Adrenal gland (tissue), 12 donors: ENCODE measurements around the gene CDC6. TPM values are rescaled to one million over a fixed set of nuclear protein-coding genes. Genes with fewer than 3 reads are reported as not detected.

Experiments
- DNase-seq, 7 donors: peaks; one replicate each; pipeline ENCODE4 v3.0.0-alpha.2; 2019 to 2020
- H3K27ac ChIP-seq, 5 donors: fragments of 200-600 bp; sonication (generic) in 4 of 5; 1 replicate in 3 of 5; 2 replicates in 2 of 5; pipeline versions ENCODE4 v1.5.1 to v1.8.0; 2016 to 2020; ENCODE audit warnings: mild to moderate bottlenecking in 1 of 5
- H3K27me3 ChIP-seq: fragments of 200-600 bp; 2 replicates; pipeline ENCODE4 v1.8.0; 2021
- H3K36me3 ChIP-seq, 2 donors: fragments of 200-600 bp; replicated peaks in 1 of 2; 1 replicate in 1 of 2; 2 replicates in 1 of 2; pipeline versions ENCODE4 v1.5.1 to v1.8.0; 2018 to 2022
- H3K4me1 ChIP-seq, 2 donors: fragments of 200-600 bp; replicated peaks in 1 of 2; 1 replicate in 1 of 2; 2 replicates in 1 of 2; pipeline versions ENCODE4 v1.5.1 to v1.8.0; 2018 to 2021
- H3K4me3 ChIP-seq, 4 donors: fragments of 200-600 bp; sonication (generic) in 3 of 4; one replicate each; pipeline ENCODE4 v1.5.1; 2016 to 2018
- H3K9me3 ChIP-seq, 3 donors: fragments of 200-600 bp; sonication (generic) in 1 of 3; replicated peaks in 1 of 3; 1 replicate in 2 of 3; 2 replicates in 1 of 3; pipeline versions ENCODE4 v1.5.1 to v1.8.0; 2016 to 2021
- POLR2A ChIP-seq, 2 donors: fragments of 450-650 bp; IDR thresholded peaks; one replicate each; pipeline ENCODE4 v1.6.1; 2017; ENCODE audit warnings: antibody characterized with exemption in 2 of 2, mild to moderate bottlenecking in 2 of 2, moderate library complexity in 1 of 2
- WGBS, 4 donors: extraction: QIAGEN DNeasy Blood & Tissue Kit in 2 of 4; methylation state at CpG; one replicate each; pipeline versions ENCODE4 v1.1.5 to v1.1.7; 2013 to 2017; 5-methylcytosine and 5-hydroxymethylcytosine counted together
- intact Hi-C, 2 donors: fragments of 100-400 bp; cut with DNase I; formaldehyde crosslinking; loops; one replicate each; pipeline versions ENCODE4 v1.14.1 to v1.15.0; 2022 to 2023
- polyA plus RNA-seq, 3 donors: library from polyadenylated mRNA; stranded (reverse); fragments of 200-250 nt in 2 of 3; fragments of 350-450 nt in 1 of 3; fragmentation: Illumina TruSeq in 1 of 3; extraction: RNeasy Lipid Tissue Mini Kit (QIAGEN cat#74804) in 1 of 3; gene quantifications; one replicate each; pipeline ENCODE4 v1.2.3, GENCODE V29; 2013 to 2014
- total RNA-seq, 9 donors: library from RNA; depleted of rRNA in 4 of 9; stranded (reverse); fragments of >200 nt in 4 of 9; fragments of 120-200 nt in 1 of 9; fragmentation: NEBNext Ultra II Directional in 1 of 9; extraction: Animal tissue kit (Norgen Biotek cat#: 25700) in 1 of 9; gene quantifications; one replicate each; pipeline versions ENCODE4 v1.1.0 to v1.2.4, GENCODE V29; 2013 to 2023
- TF ChIP-seq, protein P1 (sequence below), 6 experiments: fragments of 450-650 bp in 4 of 6; fragments of 200-600 bp in 2 of 6; sonication (generic) in 1 of 6; IDR thresholded peaks; 1 replicate in 5 of 6; 2 replicates in 1 of 6; pipeline versions ENCODE4 v1.5.1 to v1.8.0; 2016 to 2021; ENCODE audit warnings: antibody characterized with exemption in 6 of 6, mild to moderate bottlenecking in 2 of 6, moderate library complexity in 1 of 6
- donor health status: healthy with polysubstance abuse.
- donor health status: Bipolar disorder and iron deficiency.
- donor health status: DM: yes; HTN: yes; CAD: no.
- donor health status: DM: no; HTN: no; CAD: no.
- donor health status: DM: no; HTN: no; CAD: no.
- donor health status: DM: yes; HTN: yes; CAD: no.

Gene CDC6
- total and polyA plus RNA-seq, 12 donors: 0.69 to 31.3 (median 2.5) TPM

DNA sequence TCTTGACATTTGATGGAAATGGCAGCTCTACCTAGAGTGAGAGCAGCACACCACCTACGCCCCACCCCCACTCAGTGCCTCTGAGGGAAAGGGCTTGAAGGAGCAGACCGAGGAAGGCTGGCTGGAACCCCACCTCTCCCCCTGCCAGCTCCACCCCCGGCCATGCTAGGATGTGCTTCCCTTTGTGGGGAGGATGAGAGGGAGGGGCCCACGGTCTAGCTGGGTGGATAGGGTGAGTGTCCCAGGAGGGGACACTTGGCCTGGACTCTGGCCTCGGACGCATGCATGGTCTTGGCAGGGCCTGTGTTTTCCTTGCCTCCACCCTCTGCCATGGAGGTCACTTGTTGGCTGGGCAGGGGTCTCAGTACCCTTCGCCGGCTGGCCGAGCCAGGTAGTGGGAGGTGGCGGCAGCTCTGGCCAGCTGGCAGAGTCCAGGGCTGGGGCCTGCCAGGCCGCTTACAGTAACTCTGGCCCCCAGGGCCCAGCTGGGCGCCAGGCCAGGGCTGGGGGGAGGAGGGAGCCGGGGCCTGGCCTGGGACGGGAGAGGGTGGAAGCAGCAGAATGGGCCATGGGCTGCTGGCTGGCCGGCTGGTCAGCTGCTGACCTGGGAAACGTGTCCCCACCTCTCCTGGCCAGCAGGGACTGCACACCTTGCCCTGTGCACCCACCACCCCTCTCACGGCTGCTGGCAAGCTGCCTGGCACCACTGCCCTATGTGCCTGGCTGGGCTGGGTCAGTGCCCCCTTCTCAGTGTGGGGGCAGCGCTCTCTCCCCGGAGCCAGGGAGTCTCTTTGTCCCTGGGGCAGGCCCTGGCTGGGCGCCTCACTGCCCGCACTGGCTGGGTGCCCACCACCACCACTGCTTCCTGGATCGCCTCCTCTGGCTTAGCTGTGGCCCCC, 44.3 kb downstream of the CDC6 start:
- intact Hi-C loops: no loop called here
- no peaks in the 10 kb centered on the region for H3K27me3 ChIP-seq
- WGBS, 4 donors: 8 to 22% (median 11%) methylated on average over 9 to 22 of the region's 22 CpGs
- no peak overlapping the region for H3K4me3 ChIP-seq
- H3K36me3 ChIP-seq: peaks cover 0 to 8% of the 10 kb centered on the region in 2 donors
- no peaks in the 10 kb centered on the region for H3K9me3 ChIP-seq
- H3K27ac ChIP-seq: peak overlapping the region; percentile 72 to 94 (median 80)
- TF ChIP-seq, protein P1, sequence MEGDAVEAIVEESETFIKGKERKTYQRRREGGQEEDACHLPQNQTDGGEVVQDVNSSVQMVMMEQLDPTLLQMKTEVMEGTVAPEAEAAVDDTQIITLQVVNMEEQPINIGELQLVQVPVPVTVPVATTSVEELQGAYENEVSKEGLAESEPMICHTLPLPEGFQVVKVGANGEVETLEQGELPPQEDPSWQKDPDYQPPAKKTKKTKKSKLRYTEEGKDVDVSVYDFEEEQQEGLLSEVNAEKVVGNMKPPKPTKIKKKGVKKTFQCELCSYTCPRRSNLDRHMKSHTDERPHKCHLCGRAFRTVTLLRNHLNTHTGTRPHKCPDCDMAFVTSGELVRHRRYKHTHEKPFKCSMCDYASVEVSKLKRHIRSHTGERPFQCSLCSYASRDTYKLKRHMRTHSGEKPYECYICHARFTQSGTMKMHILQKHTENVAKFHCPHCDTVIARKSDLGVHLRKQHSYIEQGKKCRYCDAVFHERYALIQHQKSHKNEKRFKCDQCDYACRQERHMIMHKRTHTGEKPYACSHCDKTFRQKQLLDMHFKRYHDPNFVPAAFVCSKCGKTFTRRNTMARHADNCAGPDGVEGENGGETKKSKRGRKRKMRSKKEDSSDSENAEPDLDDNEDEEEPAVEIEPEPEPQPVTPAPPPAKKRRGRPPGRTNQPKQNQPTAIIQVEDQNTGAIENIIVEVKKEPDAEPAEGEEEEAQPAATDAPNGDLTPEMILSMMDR (IDR thresholded peaks at IDR 0.05): peak in 5 of 6 experiments; percentile 7 to 26 (median 23)
- peak in 1 of 2 donors; percentile 46 for TF ChIP-seq POLR2A (IDR thresholded peaks at IDR 0.05)
- peak; percentile 88 to 94 (median 91) for DNase-seq
- peaks cover 69 to 91% of the 10 kb centered on the region in 2 donors for H3K4me1 ChIP-seq

DNA sequence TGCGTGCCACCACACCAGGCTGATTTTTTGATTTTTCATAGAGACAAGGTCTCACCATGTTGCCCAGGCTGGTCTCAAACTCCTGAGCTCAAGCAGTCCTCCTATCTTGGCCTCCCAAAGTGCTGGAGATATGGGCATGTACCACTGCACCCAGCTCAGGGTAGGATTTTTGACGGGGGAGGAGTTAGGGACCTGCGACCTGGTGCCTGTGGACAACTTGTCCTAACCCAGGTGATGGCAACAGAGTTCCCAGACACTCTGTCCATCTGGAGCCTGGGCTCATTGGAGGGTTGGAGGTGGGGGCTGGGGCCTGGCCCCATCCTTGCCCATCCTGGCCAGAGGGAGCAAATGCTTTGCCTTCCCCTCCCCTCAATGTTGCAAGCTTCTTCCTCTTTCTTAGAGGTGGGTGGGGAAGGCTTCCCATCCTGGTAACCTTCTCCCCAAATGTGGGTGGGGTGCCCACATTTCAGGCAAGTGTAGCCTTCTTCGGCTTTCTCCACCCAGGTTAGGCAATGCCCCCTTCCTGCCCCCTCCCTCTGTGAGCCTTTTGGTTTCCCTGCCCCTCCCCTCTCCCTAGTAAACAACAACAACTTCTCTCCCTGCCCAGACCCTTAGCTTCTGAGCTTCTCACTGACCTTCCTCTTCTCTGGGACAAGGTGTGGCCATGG, 46.2 kb downstream of the CDC6 start:
- Histone ChIP-seq H3K9me3 (no peaks in the 10 kb centered on the region), H3K4me1 (peaks cover 52 to 88% of the 10 kb centered on the region in 2 donors), H3K27ac (peak overlapping the region in 2 of 5 donors; percentile 75 to 91), H3K4me3 (no peak overlapping the region), H3K27me3 (no peaks in the 10 kb centered on the region), H3K36me3 (peaks cover 0 to 8% of the 10 kb centered on the region in 2 donors)
- DNase-seq: no peak
- intact Hi-C loops: no loop called here
- WGBS, 4 donors: 74 to 83% (median 79%) methylated on average over 3 to 4 of the region's 4 CpGs
- no peak for TF ChIP-seq POLR2A (IDR thresholded peaks at IDR 0.05)
- TF ChIP-seq, protein P1 (IDR thresholded peaks at IDR 0.05): no peak

DNA sequence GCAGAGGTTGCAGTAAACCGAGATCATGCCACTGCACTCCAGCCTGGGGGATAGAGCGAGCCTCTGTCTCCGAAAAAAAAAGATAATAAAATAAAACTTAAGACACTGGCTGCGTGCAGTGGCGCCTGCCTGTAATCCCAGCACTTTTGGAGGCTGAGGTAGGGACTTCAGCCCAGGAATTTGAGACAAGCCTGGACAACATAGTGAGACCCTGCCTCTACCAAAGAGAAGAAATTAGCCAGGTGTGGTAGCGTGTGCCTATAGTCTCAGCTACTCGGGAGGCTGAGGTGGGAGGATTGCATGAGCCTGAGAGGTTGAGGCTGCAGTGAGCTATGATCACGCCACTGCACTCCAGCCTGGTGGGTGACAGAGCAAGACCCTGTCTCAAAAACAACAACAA, 47.9 kb downstream of the CDC6 start:
- Histone ChIP-seq H3K27ac (peak overlapping the region in 2 of 5 donors; percentile 75 to 91), H3K4me3 (no peak overlapping the region), H3K9me3 (no peaks in the 10 kb centered on the region), H3K4me1 (peaks cover 46 to 87% of the 10 kb centered on the region in 2 donors), H3K36me3 (peaks cover 0 to 8% of the 10 kb centered on the region in 2 donors), H3K27me3 (no peaks in the 10 kb centered on the region)
- whole genome bisulfite sequencing, 4 donors: 91 to 93% (median 92%) methylated on average over 8 of the region's 8 CpGs
- intact Hi-C loops: no loop called here
- DNase-seq: no peak
- TF ChIP-seq POLR2A (IDR thresholded peaks at IDR 0.05): no peak
- TF ChIP-seq, protein P1 (IDR thresholded peaks at IDR 0.05): no peak

DNA sequence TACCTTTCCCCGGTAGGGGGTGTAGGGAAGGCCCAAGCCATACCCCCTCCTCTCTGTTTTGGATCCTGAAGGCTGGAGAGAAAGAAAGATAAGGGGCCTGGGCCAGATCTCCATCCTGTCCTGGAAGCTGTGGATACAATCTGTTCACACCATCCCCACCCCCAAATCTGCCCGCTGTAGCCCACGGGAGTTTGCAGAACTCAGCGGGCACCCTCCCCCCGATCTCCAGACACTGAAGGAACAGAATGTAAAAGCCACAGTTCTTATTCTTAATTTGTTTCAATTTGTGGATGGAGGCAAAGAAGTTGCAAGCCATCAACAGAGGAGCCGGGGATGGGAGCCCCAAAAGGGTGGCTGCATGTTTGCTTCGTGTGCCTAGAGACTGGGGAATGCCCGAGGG, 49.7 kb downstream of the CDC6 start:
- no peak for DNase-seq
- no peak for TF ChIP-seq POLR2A (IDR thresholded peaks at IDR 0.05)
- TF ChIP-seq, protein P1 (IDR thresholded peaks at IDR 0.05): no peak
- Histone ChIP-seq H3K4me3 (no peak overlapping the region), H3K36me3 (no peaks in the 10 kb centered on the region), H3K27ac (peak overlapping the region in 1 of 5 donors; percentile 31), H3K9me3 (no peaks in the 10 kb centered on the region), H3K4me1 (peaks cover 30 to 74% of the 10 kb centered on the region in 2 donors), H3K27me3 (no peaks in the 10 kb centered on the region)
- intact Hi-C loops: no loop called here
- WGBS, 4 donors: 72 to 75% (median 73%) methylated on average over 7 to 8 of the region's 8 CpGs
